ENCODE results near the gene IKZF5. TPM values are rescaled to one million over a fixed set of nuclear protein-coding genes. Genes with fewer than 3 reads are reported as not detected.
A peak's percentile ranks its signal among the peaks of the same experiment; 100 is the strongest.

IKZF5 gene
- total RNA-seq, 1 experiment from 2014 or later, result 3.4 TPM

- Histone ChIP-seq H3K36me3 (replicated peaks; ENCODE audit: control insufficient read depth, insufficient read depth, low read length) (no peaks in the 10 kb centered on the region), H3K27me3 (ENCODE audit: control insufficient read depth, insufficient read depth, low read length) (no peaks in the 10 kb centered on the region), H3K4me3 (ENCODE audit: insufficient read depth, low read depth, low read length) (peak within 1 kb of the TSS; percentile 89)
- peak; percentile 95 for DNase-seq
Observed at GRCh38 chr10:122980209-122981065, 28.2 kb downstream of the IKZF5 start, which contains the start of gene PSTK. PSTK (plus strand) TSS chr10:122980401; CDS start chr10:122980480, 79 bp downstream.

- H3K36me3 ChIP-seq (replicated peaks; ENCODE audit: control insufficient read depth, insufficient read depth, low read length), result no peaks in the 10 kb centered on the region
- H3K4me3 ChIP-seq (ENCODE audit: insufficient read depth, low read depth, low read length), result no peak overlapping the region
- no peak for DNase-seq
- no peaks in the 10 kb centered on the region for H3K27me3 ChIP-seq (ENCODE audit: control insufficient read depth, insufficient read depth, low read length)
Observed at GRCh38 chr10:122974543-122975064, 34.0 kb downstream of the IKZF5 start.

GRCh38 chr10:122974023-122974422, 34.6 kb downstream of the IKZF5 start:
- Histone ChIP-seq H3K4me3 (ENCODE audit: insufficient read depth, low read depth, low read length) (no peak overlapping the region), H3K36me3 (replicated peaks; ENCODE audit: control insufficient read depth, insufficient read depth, low read length) (no peaks in the 10 kb centered on the region), H3K27me3 (ENCODE audit: control insufficient read depth, insufficient read depth, low read length) (no peaks in the 10 kb centered on the region)
- DNase-seq, result no peak

- no peaks in the 10 kb centered on the region for H3K36me3 ChIP-seq (replicated peaks; ENCODE audit: control insufficient read depth, insufficient read depth, low read length)
- H3K27me3 ChIP-seq (ENCODE audit: control insufficient read depth, insufficient read depth, low read length), result no peaks in the 10 kb centered on the region
- no peak for DNase-seq
- H3K4me3 ChIP-seq (ENCODE audit: insufficient read depth, low read depth, low read length), result no peak overlapping the region
Observed at GRCh38 chr10:122968698-122969097, 39.9 kb downstream of the IKZF5 start.

GRCh38 chr10:122966879-122967278, 41.7 kb downstream of the IKZF5 start:
- Histone ChIP-seq H3K27me3 (ENCODE audit: control insufficient read depth, insufficient read depth, low read length) (no peaks in the 10 kb centered on the region), H3K36me3 (replicated peaks; ENCODE audit: control insufficient read depth, insufficient read depth, low read length) (no peaks in the 10 kb centered on the region), H3K4me3 (ENCODE audit: insufficient read depth, low read depth, low read length) (no peak overlapping the region)
- no peak for DNase-seq

- no peaks in the 10 kb centered on the region for H3K27me3 ChIP-seq (ENCODE audit: control insufficient read depth, insufficient read depth, low read length)
- no peak overlapping the region for H3K4me3 ChIP-seq (ENCODE audit: insufficient read depth, low read depth, low read length)
- no peak for DNase-seq
- H3K36me3 ChIP-seq (replicated peaks; ENCODE audit: control insufficient read depth, insufficient read depth, low read length), result no peaks in the 10 kb centered on the region
Observed at GRCh38 chr10:122962405-122962804, 46.2 kb downstream of the IKZF5 start.

GRCh38 chr10:122957474-122957873, 51.1 kb downstream of the IKZF5 start:
- no peaks in the 10 kb centered on the region for H3K36me3 ChIP-seq (replicated peaks; ENCODE audit: control insufficient read depth, insufficient read depth, low read length)
- peaks cover 10% of the 10 kb centered on the region for H3K27me3 ChIP-seq (ENCODE audit: control insufficient read depth, insufficient read depth, low read length)
- no peak overlapping the region for H3K4me3 ChIP-seq (ENCODE audit: insufficient read depth, low read depth, low read length)
- no peak for DNase-seq

GRCh38 chr10:122955892-122956291, 52.7 kb downstream of the IKZF5 start:
- DNase-seq, result no peak
- Histone ChIP-seq H3K36me3 (replicated peaks; ENCODE audit: control insufficient read depth, insufficient read depth, low read length) (no peaks in the 10 kb centered on the region; the same call in 1 of the 2 replicates), H3K4me3 (ENCODE audit: insufficient read depth, low read depth, low read length) (no peak overlapping the region), H3K27me3 (ENCODE audit: control insufficient read depth, insufficient read depth, low read length) (peaks cover 10% of the 10 kb centered on the region)

GRCh38 chr10:122954731-122955050, 53.9 kb downstream of the IKZF5 start:
- H3K36me3 ChIP-seq (replicated peaks; ENCODE audit: control insufficient read depth, insufficient read depth, low read length), result no peaks in the 10 kb centered on the region; the same call in 1 of the 2 replicates
- DNase-seq, result peak; percentile 10
- H3K27me3 ChIP-seq (ENCODE audit: control insufficient read depth, insufficient read depth, low read length), result peaks cover 10% of the 10 kb centered on the region
- peak overlapping the region; percentile 83; the same call in 1 of the 2 replicates for H3K4me3 ChIP-seq (ENCODE audit: insufficient read depth, low read depth, low read length)

- H3K4me3 ChIP-seq (ENCODE audit: insufficient read depth, low read depth, low read length), result peak within 1 kb of the TSS; percentile 83
- H3K27me3 ChIP-seq (ENCODE audit: control insufficient read depth, insufficient read depth, low read length), result peaks cover 10% of the 10 kb centered on the region
- no peaks in the 10 kb centered on the region; the same call in 1 of the 2 replicates for H3K36me3 ChIP-seq (replicated peaks; ENCODE audit: control insufficient read depth, insufficient read depth, low read length)
- DNase-seq, result peak; percentile 96
Observed at GRCh38 chr10:122953902-122954730, 54.5 kb downstream of the IKZF5 start, which contains the start of gene C10orf88. C10orf88 (minus strand) TSS chr10:122954227; CDS start chr10:122954178, 49 bp downstream.

- DNase-seq, result no peak
- Histone ChIP-seq H3K4me3 (ENCODE audit: insufficient read depth, low read depth, low read length) (no peak overlapping the region), H3K36me3 (replicated peaks; ENCODE audit: control insufficient read depth, insufficient read depth, low read length) (no peaks in the 10 kb centered on the region; the same call in 1 of the 2 replicates), H3K27me3 (ENCODE audit: control insufficient read depth, insufficient read depth, low read length) (peaks cover under 1% of the 10 kb centered on the region; the same call in 1 of the 2 replicates)
Observed at GRCh38 chr10:122949296-122949695, 59.3 kb downstream of the IKZF5 start.

Other genes with a start within 250 kb of the IKZF5 start
- gene CUZD1, start 162.9 kb downstream of the IKZF5 start, total RNA-seq (2014; rRNA removed; shearing (Covaris generic)), result 0.11 and 1.1 TPM in 2 replicates
- 0.85 and 4.8 TPM in 2 replicates for gene FAM24B, start 129.2 kb downstream of the IKZF5 start, total RNA-seq (2014; rRNA removed; shearing (Covaris generic))
- gene FAM24A, start 98.2 kb downstream of the IKZF5 start, total RNA-seq (2014; rRNA removed; shearing (Covaris generic)), result not detected in 2 replicates
- 7.2 and 10.3 TPM in 2 replicates for gene C10orf88, start 54.6 kb downstream of the IKZF5 start, total RNA-seq (2014; rRNA removed; shearing (Covaris generic))
- gene PSTK, start 28.4 kb downstream of the IKZF5 start, total RNA-seq (2014; rRNA removed; shearing (Covaris generic)), result 6.1 and 7.8 TPM in 2 replicates
- 5.4 and 5.7 TPM in 2 replicates for gene ACADSB, start 211 bp upstream of the IKZF5 start, total RNA-seq (2014; rRNA removed; shearing (Covaris generic))
- not detected in 2 replicates for gene HMX3, start 127.2 kb upstream of the IKZF5 start, total RNA-seq (2014; rRNA removed; shearing (Covaris generic))
- gene HMX2, start 139.3 kb upstream of the IKZF5 start, total RNA-seq (2014; rRNA removed; shearing (Covaris generic)), result 0.07 TPM in 1 of 2 replicates, not detected in the other
- gene BUB3, start 145.6 kb upstream of the IKZF5 start, total RNA-seq (2014; rRNA removed; shearing (Covaris generic)), result 338 and 359 TPM in 2 replicates